ENCODE results near the gene ZNF333. TPM values are rescaled to one million over a fixed set of nuclear protein-coding genes. Genes with fewer than 3 reads are reported as not detected.
"Not testable (repeated sequence)": the region's sequence is repeated elsewhere in the genome, so short reads cannot be mapped to it uniquely, and the experiment has no call there.

Gene ZNF333
- total RNA-seq, 1 donor from 2014 or later, result 17.0 TPM

- DNase-seq, result no peak
These were observed 80.3 kb downstream of the ZNF333 start for GRCh38 chr19:14770136-14770535.

GRCh38 chr19:14770944-14771839 lies 81.3 kb downstream of the ZNF333 start:
- DNase-seq, result no peak

DNA sequence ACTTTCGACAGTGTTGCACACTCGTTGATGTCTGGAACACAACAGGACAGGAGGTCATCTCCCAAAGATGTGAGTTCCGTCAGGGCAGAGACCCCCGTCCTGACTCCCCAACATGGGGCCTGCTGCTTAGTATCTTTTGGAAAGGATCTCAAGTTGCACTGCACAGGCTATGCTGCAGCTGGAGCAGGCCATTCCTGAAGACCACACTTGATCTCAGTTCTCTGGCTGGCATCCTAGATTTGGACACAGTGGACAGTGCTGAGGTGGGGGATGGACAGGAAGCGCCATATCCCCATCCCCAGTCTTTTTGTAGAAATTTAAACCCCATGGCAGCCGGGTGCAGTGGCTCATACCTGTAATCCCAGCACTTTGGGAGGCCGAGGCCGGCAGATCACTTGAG lies 82.6 kb downstream of the ZNF333 start:
- DNase-seq, result no peak

GRCh38 chr19:14772995-14773394 lies 83.1 kb downstream of the ZNF333 start:
- no peak for DNase-seq

GRCh38 chr19:14773722-14774121 lies 83.9 kb downstream of the ZNF333 start:
- not testable (repeated sequence) for DNase-seq

DNA sequence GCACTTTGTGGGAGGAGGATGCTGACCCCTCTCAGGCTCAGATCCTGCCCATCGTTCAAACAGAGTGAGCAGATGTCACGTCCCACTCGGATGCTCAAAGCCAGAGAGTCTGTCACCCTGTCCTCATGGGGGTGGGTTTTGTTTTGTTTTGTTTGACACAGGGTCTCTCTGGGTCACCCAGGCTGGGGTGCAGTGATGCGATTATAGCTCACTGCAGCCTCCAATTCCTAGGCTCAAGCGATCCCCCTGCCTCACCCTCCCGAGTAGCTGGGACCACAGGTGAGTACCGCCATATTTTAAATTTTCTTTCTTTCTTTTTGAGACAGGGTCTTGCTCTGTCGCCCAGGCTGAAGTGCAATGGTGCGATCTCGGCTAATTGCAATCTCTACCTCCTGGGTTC lies 84.5 kb downstream of the ZNF333 start:
- no peak for DNase-seq

DNA sequence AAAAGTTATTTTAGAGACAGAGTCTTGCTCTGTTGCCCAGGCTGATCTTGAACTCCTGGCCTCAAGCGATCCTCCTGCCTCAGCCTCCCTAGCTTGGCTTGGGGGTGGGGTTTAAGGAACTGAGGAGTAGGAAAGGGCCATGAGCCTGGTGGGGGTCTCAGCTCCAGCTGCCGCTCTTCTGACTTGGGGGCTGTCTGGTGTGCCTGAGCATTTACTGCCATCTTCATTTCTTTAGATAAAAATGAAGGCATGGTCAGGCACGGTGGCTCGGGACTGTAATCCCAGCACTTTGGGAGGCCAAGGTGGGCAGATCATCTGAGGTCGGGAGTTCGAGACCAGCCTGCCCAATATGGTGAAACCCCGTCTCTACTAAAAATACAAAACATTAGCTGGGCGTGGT lies 85.5 kb downstream of the ZNF333 start:
- DNase-seq, result not testable (repeated sequence)

- DNase-seq, result no peak
These were observed 86.2 kb downstream of the ZNF333 start for GRCh38 chr19:14775869-14776586.

- not testable (repeated sequence) for DNase-seq
These were observed 87.8 kb downstream of the ZNF333 start for GRCh38 chr19:14777645-14778044.

DNA sequence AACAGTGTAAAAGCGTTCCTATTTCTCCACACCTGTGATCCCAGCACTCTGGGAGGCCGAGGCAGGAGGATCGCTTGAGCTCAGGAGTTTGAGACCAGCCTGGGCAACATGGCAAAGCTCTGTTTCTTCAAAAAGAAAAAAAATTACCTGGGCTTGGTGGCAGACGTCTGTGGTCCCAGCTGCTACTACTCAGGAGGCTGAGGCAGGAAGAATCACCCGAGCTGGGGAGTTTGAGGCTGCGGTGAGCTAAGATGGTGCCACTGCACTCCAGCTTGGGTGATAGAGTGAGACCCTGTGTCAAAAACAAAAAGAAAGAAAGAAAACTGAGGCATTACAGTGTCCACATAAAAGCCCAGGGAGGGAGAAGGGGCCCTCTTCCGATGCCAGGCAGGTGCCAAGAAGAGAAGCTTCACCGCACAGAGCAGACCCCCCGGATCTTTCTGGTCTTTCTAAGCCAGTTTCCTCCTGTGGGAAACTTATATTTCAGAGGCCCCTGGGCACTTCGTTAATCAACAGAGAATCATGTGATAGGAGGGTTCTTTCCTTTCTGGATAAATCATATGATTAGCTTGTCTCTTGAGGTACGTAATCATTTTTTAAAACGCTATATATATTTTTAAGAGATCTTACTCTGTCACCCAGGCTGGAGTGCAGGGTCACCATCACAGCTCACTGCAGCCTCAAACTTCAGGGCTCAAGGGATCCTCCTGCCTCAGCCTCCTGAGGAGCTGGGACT lies 88.4 kb downstream of the ZNF333 start, which contains the start of gene ADGRE2:
ADGRE2 (minus strand) TSS at position 451 of the 736 bp plus-strand sequence. CDS start 1,804 bp downstream, outside the sequence.
- not testable (repeated sequence) for DNase-seq

DNA sequence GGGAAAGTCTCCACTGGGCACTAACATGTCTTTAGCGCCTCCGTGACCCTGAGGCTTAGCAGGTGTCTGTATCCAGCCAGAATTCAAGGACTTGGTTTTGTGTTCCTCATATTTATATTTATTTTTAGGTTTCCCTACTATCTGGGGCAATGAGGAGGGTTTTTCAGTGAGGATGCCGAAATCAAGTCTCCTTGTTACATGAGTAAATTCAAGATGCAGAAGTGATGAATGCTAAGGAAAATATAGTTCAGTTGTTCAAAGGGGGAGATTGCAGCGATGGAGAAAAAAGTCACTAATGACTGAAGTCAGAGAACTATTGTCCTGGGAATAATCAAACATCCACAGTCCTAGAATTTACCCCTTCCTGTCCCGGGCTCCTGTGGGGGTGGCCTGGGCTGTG lies 89.3 kb downstream of the ZNF333 start:
- no peak for DNase-seq

DNA sequence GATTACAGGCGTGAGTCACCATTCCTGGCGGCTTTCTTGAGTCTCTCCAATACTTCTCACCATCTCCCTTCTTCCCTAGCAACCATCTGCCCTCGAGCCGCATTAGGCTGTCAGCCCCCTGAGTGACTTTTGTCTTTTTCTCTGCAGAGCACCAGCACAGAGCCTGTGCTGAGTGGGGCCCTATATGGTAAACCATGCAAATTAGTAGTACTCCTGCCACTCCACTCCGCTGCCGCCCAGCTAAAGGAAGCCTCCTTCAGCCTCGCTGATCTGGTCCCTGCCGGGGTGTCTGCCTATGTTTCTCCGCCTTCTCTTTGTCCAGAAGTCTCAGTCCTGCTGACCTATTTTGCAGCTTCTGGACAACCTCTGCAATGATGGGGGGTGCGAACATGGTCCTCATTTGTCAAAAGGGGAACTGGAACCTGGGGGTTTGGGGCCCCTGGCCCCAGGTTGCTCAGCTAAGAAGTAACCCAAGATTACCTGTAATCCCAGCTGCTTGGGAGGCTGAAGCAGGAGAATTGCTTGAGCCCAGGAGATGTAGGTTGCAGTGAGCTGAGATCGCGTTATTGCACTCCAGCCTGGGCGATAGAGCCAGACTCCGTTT lies 90.9 kb downstream of the ZNF333 start:
- DNase-seq, result not testable (repeated sequence)

GRCh38 chr19:14781713-14782536 lies 92.1 kb downstream of the ZNF333 start:
- DNase-seq, result not testable (repeated sequence)

GRCh38 chr19:14782626-14783409 lies 93.0 kb downstream of the ZNF333 start:
- no peak for DNase-seq

Other genes starting within 250 kb of the ZNF333 start
- not detected for gene PTGER1, start 214.7 kb upstream of the ZNF333 start, total RNA-seq
- gene GIPC1, start 193.9 kb upstream of the ZNF333 start, total RNA-seq, result 57.7 TPM
- gene DNAJB1, start 171.7 kb upstream of the ZNF333 start, total RNA-seq, result 64.9 TPM
- gene TECR, start 160.5 kb upstream of the ZNF333 start, total RNA-seq, result 38.9 TPM
- 152 TPM for gene NDUFB7, start 118.0 kb upstream of the ZNF333 start, total RNA-seq
- 0.10 TPM for gene CLEC17A, start 107.0 kb upstream of the ZNF333 start, total RNA-seq
- 1.2 TPM for gene ADGRE3, start 15.2 kb upstream of the ZNF333 start, total RNA-seq
- 1.8 TPM for gene ADGRE2, start 88.5 kb downstream of the ZNF333 start, total RNA-seq
- not detected for gene OR7A5, start 145.1 kb downstream of the ZNF333 start, total RNA-seq
- 0.20 TPM for gene OR7C1, start 145.1 kb downstream of the ZNF333 start, total RNA-seq
- not detected for gene OR7A10, start 158.9 kb downstream of the ZNF333 start, total RNA-seq
- gene OR7A17, start 196.1 kb downstream of the ZNF333 start, total RNA-seq, result not detected